Fibroblast of mammary gland (primary cell): ENCODE data around the gene SPRING1.
A peak's percentile ranks its signal among the peaks of the same experiment; 100 is the strongest.

Source experiments
- DNase-seq: peaks from one replicate; pipeline ENCODE4 v3.0.0-alpha.2; 2010; ENCODE audit warnings: low read depth
- H3K4me3 ChIP-seq: 2 replicates; pipeline ENCODE4 v1.5.1; 2011; ENCODE audit warnings: low read depth, mild to moderate bottlenecking, low read length, moderate library complexity; ENCODE audit not compliant: control insufficient read depth
- TF ChIP-seq, protein P1 (sequence below): conservative IDR thresholded peaks from 2 replicates; pipeline ENCODE4 v1.5.1; 2011; ENCODE audit warnings: low read depth, low read length, inconsistent platforms; ENCODE audit not compliant: control insufficient read depth, insufficient read depth

SPRING1 gene

DNA sequence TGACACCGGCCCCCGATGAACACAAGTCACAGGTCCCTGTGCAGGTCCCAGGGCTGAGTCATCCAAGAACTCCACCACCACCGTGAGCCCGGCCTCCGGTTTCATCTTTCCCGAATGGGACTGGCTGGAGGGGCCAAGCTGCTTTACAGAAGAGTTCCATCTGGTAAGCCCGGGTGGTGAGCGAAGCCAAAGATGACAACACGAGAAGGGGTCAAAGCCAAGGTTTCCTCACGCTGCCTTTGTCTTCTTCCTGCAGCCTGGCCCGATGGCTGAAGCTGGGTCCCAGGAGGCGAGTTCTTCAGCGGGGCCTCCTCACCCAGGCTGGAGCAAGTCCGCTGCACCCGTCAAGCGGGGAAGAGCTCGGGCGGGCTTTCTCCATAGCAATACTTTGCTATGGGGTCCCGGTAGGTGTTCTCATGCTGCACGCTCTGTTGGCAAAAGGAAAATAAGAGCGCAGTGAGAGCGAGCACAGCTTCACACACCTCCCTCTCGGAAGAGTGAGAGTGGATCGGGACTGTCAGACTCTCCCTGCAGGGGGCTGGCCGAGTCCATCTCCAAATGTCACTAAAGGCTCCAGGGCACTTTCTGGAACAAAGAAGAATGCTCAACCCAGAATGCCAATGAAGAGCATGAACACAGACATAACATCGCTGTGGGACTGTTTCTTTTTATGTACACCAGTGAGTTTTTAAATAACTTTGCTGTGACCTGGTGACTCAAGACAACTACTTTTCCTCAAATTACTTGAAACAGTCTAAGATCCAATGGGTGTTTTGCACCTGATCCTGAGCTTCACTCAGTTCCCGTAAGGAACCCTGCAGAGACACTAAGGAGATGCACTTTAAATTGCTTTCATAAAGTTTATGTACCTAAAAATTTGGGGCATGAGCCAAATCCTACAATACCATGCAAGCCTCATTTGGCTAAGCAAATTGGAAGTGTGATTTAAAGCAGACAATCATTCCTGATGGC lies 20.1 kb downstream of the SPRING1 start:
- TF ChIP-seq, protein P1, sequence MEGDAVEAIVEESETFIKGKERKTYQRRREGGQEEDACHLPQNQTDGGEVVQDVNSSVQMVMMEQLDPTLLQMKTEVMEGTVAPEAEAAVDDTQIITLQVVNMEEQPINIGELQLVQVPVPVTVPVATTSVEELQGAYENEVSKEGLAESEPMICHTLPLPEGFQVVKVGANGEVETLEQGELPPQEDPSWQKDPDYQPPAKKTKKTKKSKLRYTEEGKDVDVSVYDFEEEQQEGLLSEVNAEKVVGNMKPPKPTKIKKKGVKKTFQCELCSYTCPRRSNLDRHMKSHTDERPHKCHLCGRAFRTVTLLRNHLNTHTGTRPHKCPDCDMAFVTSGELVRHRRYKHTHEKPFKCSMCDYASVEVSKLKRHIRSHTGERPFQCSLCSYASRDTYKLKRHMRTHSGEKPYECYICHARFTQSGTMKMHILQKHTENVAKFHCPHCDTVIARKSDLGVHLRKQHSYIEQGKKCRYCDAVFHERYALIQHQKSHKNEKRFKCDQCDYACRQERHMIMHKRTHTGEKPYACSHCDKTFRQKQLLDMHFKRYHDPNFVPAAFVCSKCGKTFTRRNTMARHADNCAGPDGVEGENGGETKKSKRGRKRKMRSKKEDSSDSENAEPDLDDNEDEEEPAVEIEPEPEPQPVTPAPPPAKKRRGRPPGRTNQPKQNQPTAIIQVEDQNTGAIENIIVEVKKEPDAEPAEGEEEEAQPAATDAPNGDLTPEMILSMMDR: no peak
- peak; percentile 76 for DNase-seq
- no peak overlapping the region for H3K4me3 ChIP-seq

GRCh38 chr12:116714175-116714574 lies 23.7 kb downstream of the SPRING1 start:
- peak; percentile 40 for DNase-seq
- TF ChIP-seq, protein P1: no peak
- H3K4me3 ChIP-seq: no peak overlapping the region

- no peak overlapping the region for H3K4me3 ChIP-seq
- TF ChIP-seq, protein P1: no peak
- no peak for DNase-seq
Measured at GRCh38 chr12:116713527-116713926, 24.3 kb downstream of the SPRING1 start.

DNA sequence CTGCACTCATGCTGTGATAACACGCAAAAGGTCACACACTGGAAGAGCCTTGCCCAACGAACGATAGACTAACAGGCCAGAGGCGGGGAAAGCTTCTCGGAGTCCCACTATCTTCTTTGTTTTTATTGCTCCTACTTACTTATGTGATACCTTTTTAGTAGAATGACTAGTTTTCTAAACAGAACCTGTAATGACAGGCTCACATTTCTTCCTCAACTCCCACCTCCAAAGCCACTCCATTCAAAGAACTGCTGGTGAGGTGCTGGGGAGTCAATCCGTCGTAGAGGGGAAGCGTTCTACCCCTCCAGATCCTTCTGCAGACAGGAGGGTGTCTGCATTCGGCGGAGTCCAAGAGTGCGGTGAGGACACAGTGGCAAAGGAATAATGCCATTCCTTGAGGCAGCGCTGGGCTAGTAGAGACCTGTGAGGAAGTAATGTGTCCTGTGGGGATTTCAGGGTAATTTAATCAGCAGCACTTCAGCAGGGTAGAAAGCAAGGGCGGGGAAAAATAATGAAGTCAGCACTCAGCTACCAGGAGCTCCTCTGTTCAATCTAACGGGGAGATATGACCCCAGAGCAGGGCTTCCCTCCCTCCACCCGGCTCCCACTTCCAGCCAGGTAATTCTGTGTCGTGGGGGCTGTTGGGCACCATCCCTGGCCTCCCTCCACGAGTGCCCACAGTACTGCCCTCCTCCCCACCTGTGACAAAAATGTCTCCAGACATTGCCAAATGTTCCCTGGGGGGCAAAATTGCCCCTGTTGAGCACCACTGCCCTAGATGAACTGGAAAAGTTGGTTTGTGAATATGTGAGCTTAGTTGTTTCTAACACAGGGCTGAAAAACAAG lies 25.2 kb downstream of the SPRING1 start:
- no peak for DNase-seq
- no peak overlapping the region for H3K4me3 ChIP-seq
- TF ChIP-seq, protein P1: no peak

- TF ChIP-seq, protein P1: no peak
- H3K4me3 ChIP-seq: no peak overlapping the region
- no peak for DNase-seq
Measured at GRCh38 chr12:116710370-116711150, 27.3 kb downstream of the SPRING1 start.

- no peak for DNase-seq
- TF ChIP-seq, protein P1: no peak
- H3K4me3 ChIP-seq: no peak overlapping the region
Measured at GRCh38 chr12:116709768-116710167, 28.1 kb downstream of the SPRING1 start.
